Dermis microvascular lymphatic vessel endothelial cell (primary cell): ENCODE results near the gene SYNJ1. TPM values are rescaled to one million over a fixed set of nuclear protein-coding genes. Genes with fewer than 3 reads are reported as not detected.
"Not testable (repeated sequence)": the region's sequence is repeated elsewhere in the genome, so short reads cannot be mapped to it uniquely, and the experiment has no call there.

Experiments used
- DNase-seq, 2 donors: peaks; one replicate each; pipeline versions ENCODE4 v3.0.0 to v3.0.0-alpha.2; 2010; ENCODE audit warnings: low read depth in 2 of 2
- total RNA-seq: library from RNA; depleted of rRNA; stranded (reverse); fragments of >200 nt; gene quantifications from 2 replicates; pipeline ENCODE4 v1.2.1, GENCODE V29; 2014

Gene SYNJ1
- total RNA-seq: 7.1 and 9.2 TPM in 2 replicates

GRCh38 chr21:32727687-32728455 is at the start of gene SYNJ1:
SYNJ1 (minus strand) TSS chr21:32728013; CDS start chr21:32726895, 1,118 bp downstream.
- DNase-seq: peak; percentile 78 to 97

GRCh38 chr21:32777269-32777668 is 49.5 kb upstream of the SYNJ1 start:
- no peak for DNase-seq

- DNase-seq: no peak
Observed at GRCh38 chr21:32776743-32777142, 48.9 kb upstream of the SYNJ1 start.

GRCh38 chr21:32773048-32773344 is 45.2 kb upstream of the SYNJ1 start:
- DNase-seq: not testable (repeated sequence)

GRCh38 chr21:32772281-32773047 is 44.7 kb upstream of the SYNJ1 start:
- DNase-seq: peak; percentile 10 to 43

DNA sequence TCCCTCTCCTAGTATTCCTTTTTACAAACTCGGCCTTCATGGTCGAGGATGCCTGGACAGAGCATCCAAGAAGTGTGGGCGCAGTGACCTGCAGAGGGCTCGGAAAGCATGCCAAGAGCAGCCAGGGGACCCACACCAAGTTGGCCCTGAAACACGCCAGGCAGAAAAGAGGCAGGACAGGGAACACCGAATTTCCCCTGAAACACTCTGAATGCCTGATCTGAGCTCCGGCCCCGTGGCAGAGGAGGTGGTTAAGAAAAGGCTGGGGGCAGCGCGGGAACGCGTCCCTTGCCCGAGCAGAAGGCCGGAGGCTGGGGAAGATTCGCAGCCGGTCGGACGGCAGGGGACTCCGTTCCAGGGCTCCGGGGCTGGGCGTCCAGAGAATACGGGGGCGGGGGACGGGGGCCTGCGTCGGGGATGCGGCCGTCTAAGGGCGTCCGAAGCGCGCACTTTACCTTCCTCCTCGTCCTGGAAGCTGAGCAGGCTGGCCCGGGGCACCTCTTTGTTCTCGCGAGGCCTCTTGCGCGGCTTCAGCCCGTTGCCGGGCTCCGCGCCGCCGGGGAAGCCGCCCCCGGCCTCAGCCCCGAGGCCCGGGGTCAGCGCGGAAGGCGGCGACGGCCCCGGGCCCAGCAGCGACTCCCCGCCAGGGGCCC is 43.2 kb upstream of the SYNJ1 start:
- peak; percentile 37 to 70 for DNase-seq

- DNase-seq: no peak
Observed at GRCh38 chr21:32768530-32768929, 40.7 kb upstream of the SYNJ1 start.

GRCh38 chr21:32765058-32765457 is 37.2 kb upstream of the SYNJ1 start:
- no peak for DNase-seq

GRCh38 chr21:32764186-32764585 is 36.4 kb upstream of the SYNJ1 start:
- DNase-seq: no peak

GRCh38 chr21:32757804-32758203 is 30.0 kb upstream of the SYNJ1 start:
- no peak for DNase-seq

GRCh38 chr21:32756096-32756495 is 28.3 kb upstream of the SYNJ1 start:
- peak in 1 of 2 donors; percentile 17 for DNase-seq

- no peak for DNase-seq
Observed at GRCh38 chr21:32753818-32754585, 26.2 kb upstream of the SYNJ1 start.

- no peak for DNase-seq
Observed at GRCh38 chr21:32750405-32750804, 22.6 kb upstream of the SYNJ1 start.

GRCh38 chr21:32749662-32750061 is 21.8 kb upstream of the SYNJ1 start:
- no peak for DNase-seq

- no peak for DNase-seq
Observed at GRCh38 chr21:32748529-32748928, 20.7 kb upstream of the SYNJ1 start.

GRCh38 chr21:32747396-32747795 is 19.6 kb upstream of the SYNJ1 start:
- no peak for DNase-seq

- not testable (repeated sequence) for DNase-seq
Observed at GRCh38 chr21:32746711-32747110, 18.9 kb upstream of the SYNJ1 start.

GRCh38 chr21:32742396-32742795 is 14.6 kb upstream of the SYNJ1 start:
- no peak for DNase-seq

DNA sequence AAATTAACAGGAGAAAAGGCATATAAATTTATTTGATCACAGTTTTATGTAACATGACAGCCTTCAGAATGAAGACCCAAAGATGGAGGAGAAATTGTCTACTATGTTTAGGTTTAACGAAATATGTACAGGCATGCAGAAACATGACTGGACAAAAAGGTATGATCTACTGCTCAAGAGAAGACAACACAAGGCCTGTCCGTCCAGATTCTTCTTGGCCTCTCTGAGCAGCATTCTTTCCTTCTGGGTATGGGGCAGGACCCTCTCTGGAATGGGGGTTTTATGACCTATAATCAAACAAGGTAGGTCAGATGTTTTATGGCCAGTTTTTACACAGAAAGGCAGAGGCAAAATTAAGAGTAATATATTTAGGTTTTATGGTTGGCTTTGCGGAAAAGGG is 13.5 kb upstream of the SYNJ1 start:
- no peak for DNase-seq

- DNase-seq: no peak
Observed at GRCh38 chr21:32739946-32740345, 12.1 kb upstream of the SYNJ1 start.

DNA sequence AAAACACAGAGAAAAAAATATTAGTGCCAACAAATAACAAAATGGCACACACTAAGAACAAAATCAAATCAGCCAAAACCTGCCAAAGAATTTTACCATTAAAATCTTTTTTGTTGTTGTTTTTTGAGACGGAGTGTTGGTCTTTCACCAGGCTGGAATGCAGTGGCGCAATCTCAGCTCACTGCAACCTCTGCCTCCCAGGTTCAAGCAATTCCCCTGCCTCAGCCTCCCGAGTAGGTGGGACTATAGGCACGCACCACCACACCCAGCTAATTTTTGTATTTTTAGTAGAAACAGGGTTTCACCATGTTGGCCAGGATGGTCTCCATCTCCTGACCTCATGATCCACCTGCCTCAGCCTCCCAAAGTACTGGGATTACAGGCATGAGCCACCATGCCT is 8.3 kb upstream of the SYNJ1 start:
- DNase-seq: not testable (repeated sequence)

DNA sequence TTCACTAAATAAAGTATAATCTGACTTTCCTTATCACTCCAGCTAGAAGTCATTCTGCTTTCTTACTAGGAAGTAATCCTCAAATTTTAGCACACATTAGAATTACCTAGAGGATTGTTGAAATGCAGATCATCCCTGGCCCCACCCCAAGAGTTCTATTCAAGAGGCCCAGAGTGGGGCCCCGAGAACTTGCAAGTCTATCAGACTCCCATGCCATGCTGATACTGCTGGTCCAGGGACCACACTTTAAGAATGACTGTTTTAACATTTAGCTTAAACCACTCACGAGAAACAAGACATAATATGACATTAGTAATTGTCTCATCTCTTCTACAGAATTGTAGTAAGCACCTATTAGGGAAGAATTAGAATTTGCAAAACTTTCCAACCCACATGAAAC is 7.7 kb upstream of the SYNJ1 start:
- DNase-seq: no peak
